Small intestine (tissue), 7 donors: Measurements from ENCODE around the gene CRABP1. TPM values are rescaled to one million over a fixed set of nuclear protein-coding genes. Genes with fewer than 3 reads are reported as not detected.

Experiments
- DNase-seq, 2 donors: peaks; one replicate each; pipeline versions ENCODE4 v3.0.0 to v3.0.0-alpha.2; 2013
- FAIRE-seq: peaks from 2 replicates; lab custom pipeline; 2012; peaks lifted over from hg19 to GRCh38; lab: Jason Lieb, UNC
- H3K27ac ChIP-seq, 3 donors: one replicate each; pipeline ENCODE4 v1.5.1; 2013; ENCODE audit warnings: low read length in 2 of 3, mild to moderate bottlenecking in 2 of 3, control low read depth in 1 of 3, inconsistent platforms in 1 of 3, low read depth in 1 of 3, moderate library complexity in 1 of 3
- H3K27me3 ChIP-seq, 3 donors: one replicate each; pipeline ENCODE4 v1.6.1; 2013; ENCODE audit warnings: low read length in 3 of 3, inconsistent platforms in 1 of 3; ENCODE audit not compliant: control insufficient read depth in 3 of 3, insufficient read depth in 3 of 3
- H3K36me3 ChIP-seq, 3 donors: one replicate each; pipeline ENCODE4 v1.6.1; 2013; ENCODE audit warnings: low read length in 3 of 3, inconsistent platforms in 1 of 3, low read depth in 1 of 3, mild to moderate bottlenecking in 1 of 3, moderate library complexity in 1 of 3; ENCODE audit not compliant: control insufficient read depth in 3 of 3, insufficient read depth in 2 of 3
- H3K4me1 ChIP-seq, 3 donors: one replicate each; pipeline ENCODE4 v1.6.1; 2013; ENCODE audit warnings: low read length in 2 of 3, inconsistent platforms in 1 of 3, low read depth in 1 of 3, mild to moderate bottlenecking in 1 of 3, moderate library complexity in 1 of 3; ENCODE audit not compliant: control insufficient read depth in 3 of 3, insufficient read depth in 2 of 3
- H3K4me3 ChIP-seq, 3 donors: one replicate each; pipeline ENCODE4 v1.5.1; 2013; ENCODE audit warnings: low read length in 3 of 3, control low read depth in 1 of 3, inconsistent platforms in 1 of 3, low read depth in 1 of 3, mild to moderate bottlenecking in 1 of 3, moderate library complexity in 1 of 3
- H3K9me3 ChIP-seq, 2 donors: one replicate each; pipeline ENCODE4 v1.6.1; 2013; ENCODE audit warnings: low read depth in 1 of 2, low read length in 1 of 2; ENCODE audit not compliant: control insufficient read depth in 2 of 2, insufficient read depth in 1 of 2
- WGBS, 3 donors: extraction: QIAGEN DNeasy Blood & Tissue Kit; methylation state at CpG; one replicate each; pipeline ENCODE4 v1.1.7; 2013; 5-methylcytosine and 5-hydroxymethylcytosine counted together
- polyA plus RNA-seq, 4 donors: library from polyadenylated mRNA; stranded (reverse) in 3 of 4; unstranded in 1 of 4; fragments of 200-250 nt in 3 of 4; fragments of 120-200 nt in 1 of 4; gene quantifications; one replicate each; pipeline versions ENCODE4 v1.2.1 to v1.2.3, GENCODE V29; 2013
- donor health status: healthy with polysubstance abuse.
- donor health status: control.
- donor health status: control.
- donor health status: Bipolar disorder and iron deficiency.
- donor health status: healthy.

CRABP1 gene
- polyA plus RNA-seq, 4 donors: 10.4 to 16.0 TPM; not detected in 2

- no peaks in the 10 kb centered on the region for H3K36me3 ChIP-seq
- peaks cover 3 to 9% (median 4%) of the 10 kb centered on the region in 3 donors for H3K27me3 ChIP-seq
- H3K9me3 ChIP-seq: no peaks in the 10 kb centered on the region
- no peak overlapping the region for H3K4me3 ChIP-seq
- WGBS, 3 donors: 87 to 91% (median 90%) methylated on average over 7 of the region's 7 CpGs
- FAIRE-seq (no peak), DNase-seq (no peak)
- H3K4me1 ChIP-seq: no peaks in the 10 kb centered on the region
- H3K27ac ChIP-seq: no peak overlapping the region
These were observed 44.5 kb downstream of the CRABP1 start for GRCh38 chr15:78384651-78385050.

- Histone ChIP-seq H3K4me1 (no peaks in the 10 kb centered on the region), H3K4me3 (no peak overlapping the region), H3K27ac (no peak overlapping the region), H3K27me3 (peaks cover 0 to 9% (median 4%) of the 10 kb centered on the region in 3 donors), H3K9me3 (no peaks in the 10 kb centered on the region), H3K36me3 (no peaks in the 10 kb centered on the region)
- no peak for FAIRE-seq
- 70 to 83% (median 75%) methylated on average over 6 of the region's 6 CpGs for WGBS, 3 donors
- DNase-seq: no peak
These were observed 47.3 kb downstream of the CRABP1 start for GRCh38 chr15:78387246-78388037.

- FAIRE-seq: no peak
- H3K4me3 ChIP-seq: no peak overlapping the region
- no peaks in the 10 kb centered on the region for H3K4me1 ChIP-seq
- H3K36me3 ChIP-seq: no peaks in the 10 kb centered on the region
- H3K27ac ChIP-seq: no peak overlapping the region
- WGBS, 3 donors: 73 to 79% (median 78%) methylated on average over 12 of the region's 12 CpGs
- peaks cover 0 to 9% (median 4%) of the 10 kb centered on the region in 3 donors for H3K27me3 ChIP-seq
- H3K9me3 ChIP-seq: no peaks in the 10 kb centered on the region
- DNase-seq: no peak
These were observed 48.7 kb downstream of the CRABP1 start for GRCh38 chr15:78388865-78389264.

GRCh38 chr15:78389322-78389721 lies 49.2 kb downstream of the CRABP1 start:
- Histone ChIP-seq H3K27ac (no peak overlapping the region), H3K27me3 (peaks cover 0 to 9% (median 4%) of the 10 kb centered on the region in 3 donors), H3K9me3 (no peaks in the 10 kb centered on the region), H3K4me3 (no peak overlapping the region), H3K36me3 (no peaks in the 10 kb centered on the region), H3K4me1 (no peaks in the 10 kb centered on the region)
- no peak for DNase-seq
- FAIRE-seq: no peak
- WGBS, 3 donors: 63 to 79% (median 77%) methylated on average over 7 of the region's 7 CpGs

- no peaks in the 10 kb centered on the region for H3K4me1 ChIP-seq
- H3K36me3 ChIP-seq: no peaks in the 10 kb centered on the region
- peaks cover 0 to 6% (median 4%) of the 10 kb centered on the region in 3 donors for H3K27me3 ChIP-seq
- H3K9me3 ChIP-seq: no peaks in the 10 kb centered on the region
- H3K27ac ChIP-seq: no peak overlapping the region
- DNase-seq (no peak), FAIRE-seq (no peak)
- 80 to 95% (median 84%) methylated on average over 2 of the region's 2 CpGs for WGBS, 3 donors
- H3K4me3 ChIP-seq: no peak overlapping the region
These were observed 49.6 kb downstream of the CRABP1 start for GRCh38 chr15:78389738-78390137.

- no peak for FAIRE-seq
These were observed 50.1 kb downstream of the CRABP1 start for GRCh38 chr15:78390242-78390641.

GRCh38 chr15:78390826-78391225 lies 50.7 kb downstream of the CRABP1 start:
- DNase-seq: no peak

More at GRCh38 chr15:78390242-78390641, 50.1 kb downstream of the CRABP1 start:
- 56 to 83% (median 69%) methylated on average over 1 of the region's 1 CpG for WGBS, 3 donors
- DNase-seq: no peak
- Histone ChIP-seq H3K27ac (no peak overlapping the region), H3K4me3 (no peak overlapping the region), H3K36me3 (no peaks in the 10 kb centered on the region), H3K9me3 (no peaks in the 10 kb centered on the region), H3K27me3 (peaks cover 0 to 5% (median 4%) of the 10 kb centered on the region in 3 donors), H3K4me1 (no peaks in the 10 kb centered on the region)

GRCh38 chr15:78391781-78392180 lies 51.6 kb downstream of the CRABP1 start:
- FAIRE-seq (no peak), DNase-seq (no peak)
- 94 to 96% (median 95%) methylated on average over 3 of the region's 3 CpGs for WGBS, 3 donors
- Histone ChIP-seq H3K9me3 (no peaks in the 10 kb centered on the region), H3K4me1 (no peaks in the 10 kb centered on the region), H3K27ac (no peak overlapping the region), H3K36me3 (no peaks in the 10 kb centered on the region), H3K27me3 (no peaks in the 10 kb centered on the region), H3K4me3 (no peak overlapping the region)

More at GRCh38 chr15:78390826-78391225, 50.7 kb downstream of the CRABP1 start:
- H3K27ac ChIP-seq: no peak overlapping the region
- no peaks in the 10 kb centered on the region for H3K36me3 ChIP-seq
- H3K27me3 ChIP-seq: peaks cover 0 to 5% (median 4%) of the 10 kb centered on the region in 3 donors
- H3K9me3 ChIP-seq: no peaks in the 10 kb centered on the region
- no peaks in the 10 kb centered on the region for H3K4me1 ChIP-seq
- H3K4me3 ChIP-seq: no peak overlapping the region
- no peak for FAIRE-seq
- WGBS, 3 donors: 84 to 93% (median 92%) methylated on average over 3 of the region's 3 CpGs
